ENCODE measurements around the gene LRIT3. TPM values are rescaled to one million over a fixed set of nuclear protein-coding genes. Genes with fewer than 3 reads are reported as not detected.

Gene LRIT3
- polyA plus RNA-seq, 4 donors: 0.23 to 0.83 (median 0.54) TPM

GRCh38 chr4:109887071-109887470, 39.2 kb downstream of the LRIT3 start:
- no peak for DNase-seq (ENCODE audit: low read depth in 4 of 4, low spot score in 2 of 4)

DNA sequence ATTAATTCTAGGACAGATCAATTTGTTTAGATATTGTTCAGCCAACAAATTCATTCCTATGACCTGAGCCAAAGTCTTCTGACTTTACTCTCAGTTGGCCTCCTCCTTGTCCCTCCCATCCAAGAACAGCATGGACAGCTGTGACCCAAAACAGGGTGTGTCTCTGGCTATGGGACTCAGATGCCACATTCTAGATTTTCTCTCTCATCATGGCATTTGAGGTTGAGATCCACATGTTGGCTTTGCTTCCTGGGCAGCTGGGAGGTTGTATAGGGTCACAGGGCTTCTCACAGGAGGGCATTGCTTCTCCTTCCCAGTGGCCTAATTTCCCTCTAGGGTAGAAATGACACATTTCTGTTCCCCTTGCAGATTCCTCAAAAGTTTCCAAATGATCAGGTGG, 42.2 kb downstream of the LRIT3 start:
- DNase-seq (ENCODE audit: low read depth in 4 of 4, low spot score in 2 of 4): no peak

GRCh38 chr4:109902559-109903251, 54.8 kb downstream of the LRIT3 start:
- no peak for DNase-seq (ENCODE audit: low read depth in 4 of 4, low spot score in 2 of 4)

DNA sequence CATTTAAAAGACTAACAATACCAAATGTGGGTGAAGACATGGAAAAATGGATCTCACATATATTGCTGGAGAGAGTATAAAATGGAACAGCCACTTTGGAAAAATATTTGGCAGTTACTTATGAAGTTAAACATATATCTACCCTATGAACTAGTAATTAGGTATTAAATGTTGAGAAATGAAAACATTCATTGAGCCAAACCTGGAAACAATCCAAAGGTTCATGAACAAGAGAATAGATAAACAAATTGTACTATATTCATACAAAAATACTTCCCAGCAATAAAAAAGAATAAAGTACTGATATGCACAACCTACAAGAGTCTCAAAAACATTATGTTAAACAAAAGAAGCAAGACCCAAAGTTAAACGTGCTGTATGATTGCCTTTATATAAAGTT, 60.8 kb downstream of the LRIT3 start:
- no peak for DNase-seq (ENCODE audit: low read depth in 4 of 4, low spot score in 2 of 4)

- no peak for DNase-seq (ENCODE audit: low read depth in 4 of 4, low spot score in 2 of 4)
Observed at GRCh38 chr4:109910256-109910655, 62.3 kb downstream of the LRIT3 start.

DNA sequence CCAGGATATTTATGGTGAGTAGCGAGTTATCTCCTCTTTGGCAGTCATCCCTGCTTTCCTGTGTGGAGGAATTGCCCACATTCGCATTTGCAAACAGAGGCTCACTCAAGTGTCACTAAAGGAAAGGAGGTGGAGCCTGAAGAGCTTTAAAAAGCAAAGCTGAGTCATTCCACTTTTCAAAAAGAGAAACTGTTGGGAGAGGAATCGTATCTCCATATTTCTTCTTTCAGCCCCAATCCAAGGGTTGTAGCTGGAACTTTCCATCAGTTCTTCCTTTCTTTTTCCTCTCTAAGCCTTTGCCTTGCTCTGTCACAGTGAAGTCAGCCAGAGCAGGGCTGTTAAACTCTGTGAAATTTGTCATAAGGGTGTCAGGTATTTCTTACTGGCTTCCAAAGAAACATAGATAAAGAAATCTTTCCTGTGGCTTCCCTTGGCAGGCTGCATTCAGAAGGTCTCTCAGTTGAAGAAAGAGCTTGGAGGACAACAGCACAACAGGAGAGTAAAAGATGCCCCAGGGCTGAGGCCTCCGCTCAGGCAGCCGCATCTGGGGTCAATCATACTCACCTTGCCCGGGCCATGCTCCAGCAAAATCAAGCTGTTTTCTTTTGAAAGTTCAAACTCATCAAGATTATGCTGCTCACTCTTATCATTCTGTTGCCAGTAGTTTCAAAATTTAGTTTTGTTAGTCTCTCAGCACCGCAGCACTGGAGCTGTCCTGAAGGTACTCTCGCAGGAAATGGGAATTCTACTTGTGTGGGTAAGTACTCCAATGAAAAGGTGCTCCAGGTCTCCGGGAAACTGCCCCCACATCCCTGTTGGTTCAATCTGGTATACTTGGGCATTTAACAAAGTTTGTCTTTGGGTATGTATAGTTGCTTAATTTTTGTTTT, 65.0 kb downstream of the LRIT3 start, which contains the start of gene EGF:
Gene EGF (plus strand): TSS at position 178 of the 890 bp plus-strand sequence. CDS start 453 bp downstream, at position 631.
- DNase-seq (ENCODE audit: low read depth in 4 of 4, low spot score in 2 of 4): no peak

DNA sequence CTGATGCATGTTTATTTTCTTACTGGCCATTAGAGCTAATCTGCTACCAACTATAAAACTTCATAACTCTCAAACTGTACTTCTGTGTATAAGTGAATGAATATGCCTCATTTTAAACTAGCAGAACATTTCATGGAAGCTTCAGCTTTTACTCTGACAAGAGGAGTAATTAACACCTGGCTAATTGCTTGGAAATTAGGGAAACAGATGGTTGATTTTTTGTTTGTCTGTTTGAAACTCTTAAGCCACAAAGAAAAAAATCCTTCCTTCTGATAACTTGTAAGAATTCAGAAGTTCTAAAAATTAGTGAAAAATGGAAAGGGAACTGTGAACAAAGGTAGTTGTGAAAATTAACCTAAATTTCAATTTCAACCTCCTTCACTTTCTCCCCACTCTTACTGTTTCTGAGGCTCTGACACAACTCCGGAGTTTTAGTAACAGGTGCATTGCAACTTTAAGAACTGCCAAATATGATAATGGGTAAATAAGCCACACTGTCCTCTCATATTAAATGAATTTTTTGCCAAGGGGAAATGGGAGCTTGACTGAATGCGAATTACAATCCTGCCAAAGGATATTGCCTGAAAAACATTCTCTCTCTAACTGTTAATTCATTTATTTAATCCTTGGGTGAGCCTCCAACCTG, 65.8 kb downstream of the LRIT3 start:
- no peak for DNase-seq (ENCODE audit: low read depth in 4 of 4, low spot score in 2 of 4)

DNA sequence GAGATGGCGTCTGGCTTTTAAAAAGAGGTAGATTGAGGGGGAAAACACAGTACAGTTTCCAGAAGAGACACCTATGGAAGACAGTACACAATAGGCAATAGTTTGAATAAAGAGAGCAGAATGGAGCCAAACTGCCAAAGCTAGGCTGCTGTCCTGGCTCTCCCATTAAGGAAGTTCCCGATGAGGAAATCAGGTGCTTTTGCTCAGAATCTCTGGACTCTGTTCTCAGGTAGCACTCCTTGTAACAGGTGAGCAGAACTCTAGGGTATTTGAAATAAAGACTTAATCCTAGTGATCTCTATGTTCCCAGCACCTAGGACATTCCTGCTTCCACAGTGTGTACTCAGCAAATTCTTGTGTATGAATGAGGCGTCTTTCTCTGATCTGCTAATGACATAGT, 66.4 kb downstream of the LRIT3 start:
- DNase-seq (ENCODE audit: low read depth in 4 of 4, low spot score in 2 of 4): no peak

GRCh38 chr4:109915385-109916026, 67.6 kb downstream of the LRIT3 start:
- no peak for DNase-seq (ENCODE audit: low read depth in 4 of 4, low spot score in 2 of 4)

DNA sequence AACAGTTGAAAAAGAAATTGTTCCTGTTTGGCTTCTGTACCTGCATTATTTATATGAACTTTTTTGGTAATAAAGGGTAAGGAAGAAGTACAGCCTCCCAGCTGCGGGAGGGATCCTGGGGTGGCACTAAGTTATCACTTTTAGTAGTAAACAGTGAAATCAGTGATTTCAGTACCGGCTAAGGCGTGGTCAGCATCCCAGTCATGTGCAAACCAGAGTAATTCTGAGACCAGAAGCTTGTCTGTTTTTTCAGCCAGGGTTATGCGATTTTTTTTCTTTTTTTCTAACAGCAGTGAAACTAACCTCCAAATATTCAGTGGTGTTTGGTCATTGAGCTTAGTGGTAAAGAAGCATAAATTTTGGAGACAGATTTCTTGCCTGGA, 68.1 kb downstream of the LRIT3 start:
- no peak for DNase-seq (ENCODE audit: low read depth in 4 of 4, low spot score in 2 of 4)

DNA sequence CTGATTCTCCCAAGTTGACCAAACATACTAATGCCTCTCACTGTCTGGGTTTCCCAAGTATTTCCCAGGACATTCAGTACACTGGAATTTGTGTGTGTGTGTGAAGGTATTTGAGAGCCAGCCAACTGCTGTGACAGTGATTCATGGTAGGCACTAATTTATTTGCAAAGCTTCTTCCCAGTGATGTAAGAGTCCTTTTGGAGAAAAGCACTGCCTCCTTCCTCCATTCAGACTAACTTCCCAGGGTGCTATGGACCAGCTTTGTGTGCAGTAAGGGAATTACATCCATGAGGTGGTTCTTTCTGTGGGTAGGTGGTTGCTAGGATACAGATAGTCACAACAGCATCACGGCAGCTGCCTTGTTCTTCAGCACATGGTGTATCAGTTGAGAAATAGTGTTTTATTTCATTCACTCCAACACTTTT, 73.5 kb downstream of the LRIT3 start:
- no peak for DNase-seq (ENCODE audit: low read depth in 4 of 4, low spot score in 2 of 4)

Other genes starting within 250 kb of the LRIT3 start
- 10 to 100 TPM; 33.8 to 47.9 (median 40.1) TPM for gene CASP6, start 144.7 kb upstream of the LRIT3 start, polyA plus RNA-seq (ENCODE audit: insufficient read length in 4 of 4)
- gene PLA2G12A, start 118.0 kb upstream of the LRIT3 start, polyA plus RNA-seq (ENCODE audit: insufficient read length in 4 of 4): 10 to 100 TPM; 22.4 to 36.0 (median 29.9) TPM
- 10 to 100 TPM; 63.0 to 89.1 (median 74.8) TPM for gene CFI, start 46.1 kb upstream of the LRIT3 start, polyA plus RNA-seq (ENCODE audit: insufficient read length in 4 of 4)
- 10 to 100 TPM; 37.5 to 45.3 (median 42.8) TPM for gene GAR1, start 32.3 kb upstream of the LRIT3 start, polyA plus RNA-seq (ENCODE audit: insufficient read length in 4 of 4)
- gene RRH, start 20.1 kb upstream of the LRIT3 start, polyA plus RNA-seq (ENCODE audit: insufficient read length in 4 of 4): under 1 TPM; 0.31 to 0.82 (median 0.55) TPM
- gene EGF, start 64.8 kb downstream of the LRIT3 start, polyA plus RNA-seq (ENCODE audit: insufficient read length in 4 of 4): 1 to 10 TPM; 2.4 to 6.4 (median 4.2) TPM

Data from left renal cortex interstitium (tissue), 4 donors.